HG02678 (cell line): Measurements from ENCODE around the gene DPYD.
"Not testable (repeated sequence)": the region's sequence is repeated elsewhere in the genome, so short reads cannot be mapped to it uniquely, and the experiment has no call there.

Source experiments
- ATAC-seq: cut with Tn5 transposase; IDR thresholded peaks from one replicate; pipeline ENCODE4 v1.9.1; 2021; ENCODE audit warnings: mild to moderate bottlenecking, moderate library complexity; ENCODE audit not compliant: unreplicated experiment

DPYD gene

DNA sequence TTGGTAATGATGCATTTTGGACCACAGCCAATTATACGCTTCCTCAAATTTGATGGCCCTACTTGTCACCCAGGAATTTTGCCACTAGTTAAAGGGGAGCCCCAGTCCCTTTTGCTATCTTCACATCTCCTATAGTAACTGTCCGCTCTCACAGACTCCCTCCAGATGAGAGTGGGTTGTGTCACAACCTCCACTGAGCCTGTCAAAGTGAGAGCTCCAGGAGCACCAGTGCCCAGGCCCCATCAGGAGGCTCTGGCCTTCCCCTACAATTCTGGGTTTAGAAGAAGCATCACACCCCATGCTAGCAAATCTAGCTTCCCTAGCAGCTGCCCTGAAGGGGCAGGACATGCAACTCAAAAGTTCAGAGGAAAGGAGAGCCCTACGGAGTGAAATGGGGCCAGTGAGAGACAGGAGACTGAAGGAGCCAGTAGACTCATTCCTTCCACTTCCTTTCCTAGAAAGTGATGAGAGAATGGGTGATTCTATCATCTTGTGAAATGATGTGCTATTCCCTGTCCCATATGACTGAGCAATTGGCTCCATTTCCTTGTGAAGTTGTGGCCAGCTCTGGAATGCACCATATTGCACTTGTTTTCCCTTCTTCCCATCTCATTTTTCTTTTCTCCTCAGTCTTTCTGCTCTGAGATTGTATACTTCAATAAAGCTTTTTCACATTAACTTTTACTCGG lies 541.3 kb downstream of the DPYD start:
- no peak for ATAC-seq

DNA sequence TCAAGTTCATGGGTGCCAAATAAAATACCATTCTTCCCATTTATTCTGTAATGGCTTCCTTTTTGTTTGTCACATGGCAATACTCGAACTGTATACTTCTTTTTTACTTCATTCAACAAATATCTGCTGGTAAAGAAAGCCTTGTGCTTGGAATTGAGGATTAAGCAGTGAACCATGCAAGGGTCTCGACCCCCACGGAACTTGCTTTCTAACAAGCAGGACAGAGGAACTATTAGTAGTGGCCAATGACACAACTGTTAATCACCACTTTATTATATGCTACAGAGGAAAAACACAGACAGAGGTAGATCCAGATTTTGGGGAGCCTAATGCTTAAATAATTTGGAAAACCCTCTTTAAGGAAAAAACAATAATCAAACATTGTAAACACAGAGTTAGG lies 542.2 kb downstream of the DPYD start:
- no peak for ATAC-seq

GRCh38 chr1:97377432-97378034 lies 543.3 kb downstream of the DPYD start:
- ATAC-seq, result no peak

DNA sequence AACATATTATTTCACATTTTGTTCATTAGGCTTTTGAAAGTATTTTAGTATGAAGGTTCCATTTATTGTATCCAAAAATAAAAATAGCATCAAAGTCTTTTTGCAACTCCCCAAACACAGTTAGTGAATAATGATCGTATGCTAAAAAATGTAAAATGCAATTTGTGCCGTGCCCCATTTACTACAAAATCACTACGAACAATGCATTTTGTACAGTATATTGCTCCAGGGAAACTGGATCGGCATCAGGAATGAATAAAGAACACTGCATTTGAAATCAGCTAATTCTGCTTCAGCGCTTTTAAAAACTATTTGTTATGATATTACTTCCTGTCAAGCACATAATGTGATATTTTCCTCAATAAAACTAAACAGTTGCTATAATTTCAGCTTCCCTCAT lies 547.8 kb downstream of the DPYD start:
- ATAC-seq, result no peak

- ATAC-seq, result no peak
These were observed 548.3 kb downstream of the DPYD start for GRCh38 chr1:97372531-97372930.

GRCh38 chr1:97368296-97368695 lies 552.5 kb downstream of the DPYD start:
- ATAC-seq, result no peak

DNA sequence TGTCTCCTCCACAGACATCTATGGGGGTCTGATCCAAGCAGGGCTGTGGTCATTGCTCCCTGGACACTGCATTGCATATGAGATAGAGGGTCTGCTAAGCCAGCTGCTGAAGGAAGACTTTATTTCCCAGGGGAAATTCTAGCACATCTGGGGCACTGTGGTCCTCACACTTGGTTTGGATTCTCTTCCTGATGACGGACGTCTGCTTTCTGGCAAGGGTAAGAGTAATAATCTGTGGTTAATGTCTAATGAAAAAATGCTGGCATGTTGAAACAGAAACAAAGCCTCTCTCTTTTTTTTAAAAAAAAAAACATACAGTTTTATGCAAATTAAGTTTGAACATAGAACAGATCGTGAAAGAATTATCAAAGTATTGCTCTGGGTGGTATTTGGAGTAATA lies 553.9 kb downstream of the DPYD start:
- ATAC-seq, result no peak

GRCh38 chr1:97365026-97365425 lies 555.8 kb downstream of the DPYD start:
- ATAC-seq, result no peak

DNA sequence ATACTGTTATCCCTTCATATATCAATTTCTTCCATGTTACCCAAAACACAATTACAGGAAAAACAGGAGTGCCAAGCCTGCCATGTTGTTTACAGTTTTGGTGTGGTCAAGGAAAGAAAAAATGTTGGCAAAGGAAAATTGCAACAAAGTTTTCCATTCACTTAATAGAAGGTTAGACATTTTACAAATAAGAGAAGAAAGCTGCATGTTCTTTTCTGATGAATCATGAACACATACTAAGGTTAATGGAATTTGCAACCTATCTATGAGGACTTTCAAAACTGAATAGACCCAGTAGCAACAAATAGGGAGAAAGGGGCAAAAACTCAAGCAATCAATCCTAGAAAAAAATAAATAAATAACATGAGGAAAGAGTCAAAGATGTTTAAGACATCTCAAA lies 556.7 kb downstream of the DPYD start:
- no peak for ATAC-seq

GRCh38 chr1:97356309-97356708 lies 564.5 kb downstream of the DPYD start:
- no peak for ATAC-seq

- no peak for ATAC-seq
These were observed 567.9 kb downstream of the DPYD start for GRCh38 chr1:97352936-97353382.

DNA sequence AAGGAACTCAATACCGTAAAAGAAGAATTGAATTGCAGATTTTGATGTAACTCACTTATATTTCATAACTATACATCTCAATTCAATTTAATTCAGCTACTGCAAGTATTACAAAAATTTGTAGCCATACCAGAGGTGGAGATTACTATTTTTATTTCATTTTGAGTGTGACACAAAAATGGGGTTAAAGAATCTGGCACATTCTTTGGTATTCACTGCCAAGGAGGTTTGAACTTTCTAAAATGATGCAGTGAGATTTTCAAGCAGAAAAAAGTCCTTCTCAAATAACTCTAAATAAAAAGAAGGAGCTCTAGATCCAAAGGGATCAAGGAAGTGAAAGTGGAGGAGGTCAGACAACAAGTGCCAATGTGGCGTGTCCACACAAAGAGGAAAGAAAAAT lies 569.0 kb downstream of the DPYD start:
- ATAC-seq, result no peak

- ATAC-seq, result no peak
These were observed 570.2 kb downstream of the DPYD start for GRCh38 chr1:97350662-97351061.

DNA sequence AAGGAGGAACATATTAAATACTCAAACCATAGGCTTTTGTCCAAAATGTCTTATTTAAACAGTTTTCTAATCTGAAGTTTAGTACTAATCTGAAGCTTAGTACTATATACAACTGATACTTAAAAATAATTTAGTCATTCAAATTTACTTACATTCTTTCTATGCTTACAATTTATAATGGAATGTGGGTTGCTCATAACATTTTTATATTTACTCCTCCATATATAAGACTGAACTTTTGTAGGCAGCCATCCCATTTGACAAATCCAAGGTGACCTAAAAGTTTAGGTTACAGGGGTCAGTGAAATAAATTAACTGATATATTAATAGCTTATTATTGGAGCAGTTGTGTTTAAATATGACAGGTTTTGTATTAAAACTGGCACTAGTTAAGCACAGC lies 570.6 kb downstream of the DPYD start:
- no peak for ATAC-seq

DNA sequence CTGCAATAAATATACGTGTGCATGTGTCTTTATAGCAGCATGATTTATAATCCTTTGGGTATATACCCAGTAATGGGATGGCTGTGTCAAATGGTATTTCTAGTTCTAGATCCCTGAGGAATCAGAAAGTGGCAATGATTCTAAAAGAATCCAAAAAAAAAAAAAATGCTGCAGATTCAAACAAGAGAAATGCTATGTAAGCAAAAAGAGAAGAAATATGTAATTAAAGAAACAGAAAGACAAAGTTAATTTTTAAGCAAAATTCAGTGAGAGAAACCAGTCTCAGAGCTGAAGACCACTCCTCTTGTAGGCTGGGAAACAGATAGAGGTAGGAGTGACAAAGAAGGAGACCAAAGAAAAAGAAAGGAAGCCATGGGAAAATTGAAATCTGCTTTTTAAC lies 571.0 kb downstream of the DPYD start:
- ATAC-seq, result not testable (repeated sequence)

- no peak for ATAC-seq
These were observed 572.1 kb downstream of the DPYD start for GRCh38 chr1:97348599-97349265.

- no peak for ATAC-seq
These were observed 579.9 kb downstream of the DPYD start for GRCh38 chr1:97340951-97341350.

- ATAC-seq, result no peak
These were observed 582.5 kb downstream of the DPYD start for GRCh38 chr1:97338347-97338746.

- ATAC-seq, result no peak
These were observed 583.4 kb downstream of the DPYD start for GRCh38 chr1:97337250-97338030.

DNA sequence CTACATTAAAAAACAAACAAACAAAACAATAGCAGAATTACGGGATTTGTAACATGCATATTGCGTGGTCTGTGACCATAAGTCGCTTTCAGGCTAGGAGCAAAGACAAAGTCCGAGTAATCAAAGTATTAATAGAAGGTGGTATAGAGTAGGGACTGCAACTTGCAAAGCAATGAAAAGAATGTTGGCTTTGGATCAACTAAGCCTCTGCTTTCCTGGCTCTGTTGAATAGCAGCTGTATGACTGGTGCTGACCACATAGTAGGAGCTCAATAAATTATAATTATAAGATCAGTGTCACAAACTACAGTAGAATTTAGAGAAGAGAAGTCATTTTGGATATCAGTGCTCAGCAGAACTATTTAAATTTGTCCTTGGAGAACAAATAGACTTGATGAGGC lies 586.4 kb downstream of the DPYD start:
- ATAC-seq, result no peak

GRCh38 chr1:97332716-97333115 lies 588.1 kb downstream of the DPYD start:
- ATAC-seq, result no peak

- ATAC-seq, result no peak
These were observed 589.7 kb downstream of the DPYD start for GRCh38 chr1:97331165-97331564.
